22Rv1 (cell line): ENCODE measurements around the gene SKAP2.

Experiments
- H3K27ac ChIP-seq: fragments of 450-650 bp; 2 replicates; pipeline ENCODE4 v1.5.1; 2017
- CTCF ChIP-seq: fragments of 450-650 bp; IDR thresholded peaks from 2 replicates; pipeline ENCODE4 v1.5.1; 2017; ENCODE audit warnings: mild to moderate bottlenecking
- ZFX ChIP-seq: fragments of 450-650 bp; IDR thresholded peaks from 2 replicates; pipeline ENCODE4 v1.6.1; 2017; ENCODE audit warnings: antibody characterized with exemption, borderline replicate concordance

SKAP2 gene

GRCh38 chr7:26857506-26858240, 6.7 kb downstream of the SKAP2 start:
- H3K27ac ChIP-seq, result no peak overlapping the region
- TF ChIP-seq ZFX (no peak), CTCF (no peak)

GRCh38 chr7:26857170-26857505, 7.3 kb downstream of the SKAP2 start:
- TF ChIP-seq ZFX (no peak), CTCF (no peak)
- H3K27ac ChIP-seq, result no peak overlapping the region

- no peak overlapping the region for H3K27ac ChIP-seq
- TF ChIP-seq ZFX (no peak), CTCF (no peak)
Measured at GRCh38 chr7:26856176-26856985, 8.0 kb downstream of the SKAP2 start.

GRCh38 chr7:26854876-26855855, 9.2 kb downstream of the SKAP2 start:
- no peak overlapping the region for H3K27ac ChIP-seq
- TF ChIP-seq ZFX, result no peak
- no peak for TF ChIP-seq CTCF

GRCh38 chr7:26853788-26854393, 10.5 kb downstream of the SKAP2 start:
- no peak for TF ChIP-seq ZFX
- peak; percentile 90 for TF ChIP-seq CTCF
- H3K27ac ChIP-seq, result no peak overlapping the region

GRCh38 chr7:26850193-26850651, 14.2 kb downstream of the SKAP2 start:
- TF ChIP-seq ZFX (no peak), CTCF (no peak)

More at GRCh38 chr7:26850193-26850651, 14.2 kb downstream of the SKAP2 start:
- no peak overlapping the region for H3K27ac ChIP-seq
